NCI-H526 treated with DMSO at 0.1 percent for 48 hours (cell line): ENCODE measurements around the gene FBLIM1.

ENCODE experiments used
- DNase-seq: peaks from one replicate; lab custom pipeline; 2025; lab: John Stamatoyannopoulos, UW

Gene FBLIM1

GRCh38 chr1:15758343-15758931 is at the start of gene FBLIM1:
Gene FBLIM1, plus strand, starts transcription at chr1:15758795. Its CDS starts 6,189 bp downstream, at chr1:15764984.
- DNase-seq, result no peak

GRCh38 chr1:15709226-15709625 is 49.4 kb upstream of the FBLIM1 start:
- DNase-seq, result no peak

GRCh38 chr1:15712168-15712567 is 46.4 kb upstream of the FBLIM1 start:
- no peak for DNase-seq

- DNase-seq, result no peak
Measured at GRCh38 chr1:15714406-15715136, 44.0 kb upstream of the FBLIM1 start.

DNA sequence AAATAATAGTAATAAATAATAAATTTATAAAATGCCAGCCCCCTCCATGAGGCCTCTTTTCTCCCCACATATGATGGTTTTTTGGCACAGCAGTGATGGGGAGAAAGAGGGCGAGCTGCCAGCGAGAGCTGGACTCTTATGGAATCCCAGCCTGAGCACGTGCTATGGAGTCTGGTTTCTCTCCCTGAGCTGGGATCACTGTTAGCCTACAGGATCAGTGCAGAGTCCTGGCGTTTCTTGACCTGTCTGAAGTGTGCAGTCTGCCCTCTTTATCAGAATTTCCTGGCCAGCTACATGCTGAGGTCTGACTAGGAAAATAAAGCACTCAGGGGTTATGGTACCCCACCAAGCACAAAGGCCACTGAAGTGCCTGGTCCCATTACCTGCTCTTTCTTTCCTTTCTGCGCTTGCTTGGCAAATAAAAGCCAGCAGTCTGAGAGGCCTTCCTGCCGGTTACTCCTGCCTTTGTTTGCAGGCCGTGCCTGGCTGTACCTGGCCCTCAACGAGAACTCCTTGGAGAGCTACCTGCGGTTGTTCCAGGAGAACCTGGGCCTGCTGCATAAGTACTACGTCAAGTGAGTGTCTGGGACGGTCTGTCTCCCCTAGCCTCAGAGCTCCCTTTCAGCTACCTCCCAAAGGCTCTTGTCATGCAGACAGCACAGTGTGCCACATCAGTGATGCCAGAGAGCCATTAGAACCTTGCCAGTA is 41.0 kb upstream of the FBLIM1 start:
- no peak for DNase-seq

GRCh38 chr1:15718199-15718601 is 40.4 kb upstream of the FBLIM1 start:
- DNase-seq, result no peak

- no peak for DNase-seq
Measured at GRCh38 chr1:15719381-15720120, 39.0 kb upstream of the FBLIM1 start.

DNA sequence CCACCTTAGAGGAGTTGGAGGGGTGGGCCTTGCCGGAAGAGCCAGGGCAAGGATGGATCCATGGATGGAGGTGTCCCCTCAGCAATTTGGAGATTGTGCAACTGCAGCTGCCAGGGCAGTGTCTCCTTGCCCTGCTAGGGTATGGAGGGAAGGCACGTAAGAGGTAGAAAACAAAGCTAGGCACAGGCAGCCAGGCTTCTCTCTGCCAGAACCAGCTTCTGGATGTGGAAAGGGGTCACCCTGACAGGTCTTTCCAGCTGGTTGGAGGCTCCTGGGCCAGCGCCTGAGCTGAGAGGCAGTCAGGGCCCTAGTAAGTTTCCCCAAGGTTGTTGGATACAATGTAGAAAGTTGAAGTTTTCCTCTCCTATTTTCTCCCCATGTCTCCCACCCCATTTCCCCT is 37.7 kb upstream of the FBLIM1 start:
- DNase-seq, result no peak

DNA sequence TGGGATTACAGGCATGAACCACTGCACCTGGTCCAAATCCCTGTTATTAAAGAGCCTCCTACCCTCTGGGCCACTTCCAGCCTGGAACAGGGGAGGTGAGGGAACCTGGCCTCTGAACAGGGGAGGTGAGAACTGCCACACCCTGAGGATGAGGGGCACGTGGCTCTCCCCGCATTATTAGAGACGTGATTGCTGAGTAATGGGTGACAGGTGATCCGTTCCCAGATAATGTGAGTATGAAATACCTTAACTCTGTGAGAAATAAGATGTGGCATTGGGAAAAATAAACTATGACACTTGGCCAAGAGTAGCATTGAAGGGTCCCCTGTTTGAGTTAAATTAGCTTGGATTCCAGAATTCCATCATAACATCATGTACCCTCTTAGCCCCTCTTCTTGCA is 36.2 kb upstream of the FBLIM1 start:
- DNase-seq, result no peak

GRCh38 chr1:15722836-15723532 is 35.6 kb upstream of the FBLIM1 start:
- DNase-seq, result no peak

GRCh38 chr1:15723631-15724246 is 34.9 kb upstream of the FBLIM1 start:
- no peak for DNase-seq

- no peak for DNase-seq
Measured at GRCh38 chr1:15724949-15725880, 33.4 kb upstream of the FBLIM1 start.

- no peak for DNase-seq
Measured at GRCh38 chr1:15726508-15726907, 32.1 kb upstream of the FBLIM1 start.

GRCh38 chr1:15727021-15727420 is 31.6 kb upstream of the FBLIM1 start:
- no peak for DNase-seq

DNA sequence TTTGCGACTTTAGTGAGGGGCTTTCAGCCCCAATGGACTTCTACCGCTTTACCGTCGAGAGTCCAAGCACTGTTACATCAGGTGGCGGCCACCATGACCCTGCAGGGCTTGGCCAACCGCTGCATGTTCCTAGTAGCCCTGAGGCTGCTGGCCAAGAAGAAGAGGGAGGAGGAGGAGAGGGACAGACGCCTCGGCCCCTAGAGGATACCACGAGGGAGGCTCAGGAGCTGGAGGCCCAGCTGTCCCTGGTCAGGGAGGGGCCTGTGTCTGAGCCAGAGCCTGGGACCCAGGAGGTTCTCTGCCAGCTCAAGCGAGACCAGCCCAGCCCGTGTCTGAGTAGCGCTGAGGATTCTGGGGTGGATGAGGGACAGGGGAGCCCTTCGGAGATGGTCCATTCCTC is 31.2 kb upstream of the FBLIM1 start:
- DNase-seq, result no peak

- DNase-seq, result no peak
Measured at GRCh38 chr1:15727866-15728534, 30.6 kb upstream of the FBLIM1 start.

DNA sequence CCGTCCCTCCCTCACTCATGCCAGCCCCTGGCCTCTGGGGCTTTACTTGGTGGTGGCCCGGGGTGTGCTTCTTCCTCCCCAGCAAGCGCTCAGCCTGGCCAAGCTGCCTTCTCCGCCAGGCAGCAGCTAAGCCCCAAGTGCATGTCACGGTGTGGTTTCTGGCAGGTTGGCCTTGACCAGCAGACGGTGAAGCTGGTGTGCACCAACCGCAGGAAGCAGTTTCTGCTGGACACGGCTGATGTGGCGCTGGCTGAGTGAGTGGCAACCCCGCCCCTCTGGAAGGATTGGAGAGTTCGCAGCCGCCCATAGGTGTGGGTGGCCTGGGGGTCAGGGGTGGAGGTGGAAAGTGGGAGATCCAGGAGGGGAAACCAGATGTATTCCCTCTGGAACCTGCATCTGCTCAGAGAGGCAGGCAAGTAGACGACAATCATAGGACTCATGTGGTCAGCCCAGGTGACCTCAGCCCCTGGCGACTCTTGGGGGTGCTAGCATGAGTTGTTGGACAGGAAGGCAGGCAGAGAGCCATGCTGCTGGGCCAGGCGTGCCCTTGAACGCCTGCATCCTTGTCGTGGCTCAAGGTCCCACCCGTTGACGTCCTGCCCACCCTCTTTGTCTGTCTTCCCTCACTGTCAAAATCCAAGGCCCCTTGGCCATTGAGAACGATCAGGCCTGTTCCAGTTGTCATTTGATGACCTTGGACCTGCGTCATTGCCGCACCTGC is 29.5 kb upstream of the FBLIM1 start:
- DNase-seq, result no peak

DNA sequence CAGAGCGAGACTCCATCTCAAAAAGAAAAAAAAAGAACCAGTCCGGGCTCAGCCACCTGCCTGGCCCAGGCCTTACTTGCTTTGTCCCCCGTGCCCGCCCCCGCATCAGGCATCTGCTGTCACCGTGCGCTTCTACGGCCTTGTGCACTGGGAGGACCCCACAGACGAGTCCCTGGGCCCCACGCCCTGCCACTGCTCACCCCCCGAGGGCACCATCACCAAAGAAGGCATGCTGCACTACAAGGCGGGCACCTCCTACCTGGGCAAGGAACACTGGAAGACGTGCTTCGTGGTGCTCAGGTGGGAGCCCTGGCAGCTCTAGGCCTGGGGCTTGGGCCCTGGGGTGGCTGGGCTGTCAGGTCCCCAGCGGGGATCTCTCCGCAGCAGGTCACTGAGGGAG is 28.2 kb upstream of the FBLIM1 start:
- DNase-seq, result no peak

DNA sequence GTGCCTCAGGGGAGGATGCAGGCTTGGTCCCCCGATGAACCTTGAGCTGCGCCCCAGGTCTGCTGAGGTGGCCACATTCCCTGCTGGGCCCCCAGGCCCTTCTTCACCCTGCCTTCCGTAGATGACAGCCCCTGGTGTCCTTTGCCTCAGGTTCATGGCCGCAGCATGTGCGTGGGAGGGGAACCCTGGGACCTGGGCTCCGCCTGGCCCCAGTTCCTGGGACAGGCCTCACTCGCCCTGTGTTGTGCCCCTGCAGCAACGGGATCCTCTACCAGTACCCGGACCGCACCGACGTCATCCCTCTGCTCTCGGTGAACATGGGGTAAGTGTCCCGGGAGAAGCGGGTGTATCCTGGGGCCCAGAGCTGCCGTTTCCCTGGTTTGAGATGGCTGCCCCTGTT is 27.7 kb upstream of the FBLIM1 start:
- no peak for DNase-seq
